Measurements from ENCODE around the gene CDH23. TPM values are rescaled to one million over a fixed set of nuclear protein-coding genes. Genes with fewer than 3 reads are reported as not detected.

The CDH23 gene
- total and polyA plus RNA-seq, 10 donors, result 2.0 to 19.9 (median 11.0) TPM

GRCh38 chr10:71767420-71768035 is 370.8 kb downstream of the CDH23 start:
- peak overlapping the region; percentile 22 to 98 (median 95) for H3K27ac ChIP-seq
- peaks cover 76 to 100% (median 99%) of the 10 kb centered on the region in 6 donors for H3K4me1 ChIP-seq
- WGBS, 5 donors, result 42 to 64% (median 58%) methylated on average over 7 to 10 of the region's 10 CpGs
- intact Hi-C loops (cut with DNase I; ENCODE audit: low total_unique reads), result no loop called here
- H3K27me3 ChIP-seq (replicated peaks in 1 of 7), result no peaks in the 10 kb centered on the region
- H3K9me3 ChIP-seq, result no peaks in the 10 kb centered on the region
- no peak for TF ChIP-seq POLR2A (IDR thresholded peaks at IDR 0.05)
- TF ChIP-seq CTCF (IDR thresholded peaks at IDR 0.05 in 8 of 11, conservative IDR thresholded peaks at IDR 0.05 in 3 of 11), result no peak
- TF ChIP-seq POLR2AphosphoS5 (IDR thresholded peaks at IDR 0.05), result peak; percentile 63 to 88 (median 71)
- peak overlapping the region in 4 of 8 donors; percentile 9 to 81 (median 78) for H3K4me3 ChIP-seq
- H3K36me3 ChIP-seq, result peaks cover 0 to 83% (median 13%) of the 10 kb centered on the region in 6 donors
- peak; percentile 84 for DNase-seq

GRCh38 chr10:71769279-71769823 is 372.6 kb downstream of the CDH23 start:
- WGBS, 5 donors, result 12 to 20% (median 14%) methylated on average over 5 of the region's 5 CpGs
- Histone ChIP-seq H3K27me3 (replicated peaks in 1 of 7) (no peaks in the 10 kb centered on the region), H3K4me1 (peaks cover 74 to 100% (median 97%) of the 10 kb centered on the region in 6 donors), H3K27ac (peak overlapping the region; percentile 22 to 98 (median 95)), H3K36me3 (peaks cover 0 to 65% (median 3%) of the 10 kb centered on the region in 6 donors), H3K9me3 (no peaks in the 10 kb centered on the region), H3K4me3 (peak overlapping the region in 7 of 8 donors; percentile 58 to 82 (median 77))
- intact Hi-C loops (cut with DNase I; ENCODE audit: low total_unique reads), result no loop called here
- peak; percentile 54 for DNase-seq
- TF ChIP-seq CTCF (IDR thresholded peaks at IDR 0.05 in 8 of 11, conservative IDR thresholded peaks at IDR 0.05 in 3 of 11) (no peak), POLR2A (IDR thresholded peaks at IDR 0.05) (no peak), POLR2AphosphoS5 (IDR thresholded peaks at IDR 0.05) (peak in 1 of 3 donors; percentile 89)

- peaks cover 78 to 100% (median 97%) of the 10 kb centered on the region in 6 donors for H3K4me1 ChIP-seq
- peak overlapping the region in 7 of 8 donors; percentile 58 to 82 (median 77) for H3K4me3 ChIP-seq
- intact Hi-C loops (cut with DNase I; ENCODE audit: low total_unique reads), result no loop called here
- peaks cover 0 to 56% (median 2%) of the 10 kb centered on the region in 6 donors for H3K36me3 ChIP-seq
- WGBS, 5 donors, result 71 to 86% (median 80%) methylated on average over 2 to 3 of the region's 3 CpGs
- no peaks in the 10 kb centered on the region for H3K9me3 ChIP-seq
- TF ChIP-seq POLR2A (IDR thresholded peaks at IDR 0.05) (no peak), CTCF (IDR thresholded peaks at IDR 0.05 in 8 of 11, conservative IDR thresholded peaks at IDR 0.05 in 3 of 11) (no peak), POLR2AphosphoS5 (IDR thresholded peaks at IDR 0.05) (no peak)
- no peak for DNase-seq
- peak overlapping the region; percentile 22 to 98 (median 95) for H3K27ac ChIP-seq
- H3K27me3 ChIP-seq (replicated peaks in 1 of 7), result no peaks in the 10 kb centered on the region
Measured at GRCh38 chr10:71770255-71770654, 373.5 kb downstream of the CDH23 start.

- DNase-seq, result peak; percentile 86
- TF ChIP-seq POLR2AphosphoS5 (IDR thresholded peaks at IDR 0.05) (peak; percentile 60 to 90 (median 62)), CTCF (IDR thresholded peaks at IDR 0.05 in 8 of 11, conservative IDR thresholded peaks at IDR 0.05 in 3 of 11) (no peak), POLR2A (IDR thresholded peaks at IDR 0.05) (peak in 2 of 3 donors; percentile 37 to 38)
- Histone ChIP-seq H3K36me3 (peaks cover 0 to 51% (median 2%) of the 10 kb centered on the region in 6 donors), H3K4me1 (peaks cover 81 to 100% (median 97%) of the 10 kb centered on the region in 6 donors), H3K4me3 (peak overlapping the region; percentile 45 to 82 (median 76)), H3K27ac (peak overlapping the region; percentile 80 to 98 (median 95)), H3K9me3 (no peaks in the 10 kb centered on the region), H3K27me3 (replicated peaks in 1 of 7) (no peaks in the 10 kb centered on the region)
- intact Hi-C loops (cut with DNase I; ENCODE audit: low total_unique reads), result no loop called here
- WGBS, 5 donors, result 25 to 76% (median 54%) methylated on average over 1 to 3 of the region's 3 CpGs
Measured at GRCh38 chr10:71770789-71771188, 374.1 kb downstream of the CDH23 start.
